Epithelial cell of esophagus (primary cell): ENCODE measurements around the gene REEP1.

Experiments
- DNase-seq: peaks from one replicate; pipeline ENCODE4 v3.0.0; 2010; ENCODE audit warnings: low read depth
- H3K4me3 ChIP-seq: 2 replicates; pipeline ENCODE4 v1.5.1; 2011; ENCODE audit warnings: mild to moderate bottlenecking, low read length, control low read depth
- CTCF ChIP-seq: IDR thresholded peaks from 2 replicates; pipeline ENCODE4 v1.5.1; 2011; ENCODE audit warnings: low read depth, mild to moderate bottlenecking, low read length, control low read depth, inconsistent platforms; ENCODE audit not compliant: insufficient read depth; ENCODE audit errors: missing control alignments

REEP1 gene

GRCh38 chr2:86195055-86195807, 142.2 kb downstream of the REEP1 start, which contains the start of gene IMMT:
Gene IMMT, minus strand, starts transcription at chr2:86195462. Its CDS starts 80 bp downstream, at chr2:86195382.
- DNase-seq = peak; percentile 98
- H3K4me3 ChIP-seq = peak within 1 kb of the TSS; percentile 88
- TF ChIP-seq CTCF = no peak

- peak overlapping the region; percentile 88 for H3K4me3 ChIP-seq
- no peak for TF ChIP-seq CTCF
- DNase-seq = no peak
Observed at GRCh38 chr2:86194751-86195054, 142.7 kb downstream of the REEP1 start.

GRCh38 chr2:86193901-86194567, 143.4 kb downstream of the REEP1 start:
- peak overlapping the region; percentile 88 for H3K4me3 ChIP-seq
- DNase-seq = peak; percentile 28
- TF ChIP-seq CTCF = no peak

GRCh38 chr2:86189782-86190416, 147.5 kb downstream of the REEP1 start:
- TF ChIP-seq CTCF = no peak
- no peak for DNase-seq
- no peak overlapping the region for H3K4me3 ChIP-seq

GRCh38 chr2:86186431-86186830, 151.0 kb downstream of the REEP1 start:
- DNase-seq = no peak
- TF ChIP-seq CTCF = no peak
- no peak overlapping the region for H3K4me3 ChIP-seq

GRCh38 chr2:86185517-86186212, 151.8 kb downstream of the REEP1 start:
- no peak for DNase-seq
- no peak overlapping the region for H3K4me3 ChIP-seq
- no peak for TF ChIP-seq CTCF
